Testis (tissue), 2 donors: ENCODE results near the gene MAPKAP1.

Experiments used
- POLR2A ChIP-seq: fragments of 450-650 bp; IDR thresholded peaks from one replicate; pipeline ENCODE4 v1.6.1; 2017; ENCODE audit warnings: antibody characterized with exemption, mild to moderate bottlenecking, moderate library complexity
- TF ChIP-seq, protein P1 (sequence below), 3 experiments: fragments of 450-650 bp in 2 of 3; fragments of 200-600 bp in 1 of 3; sonication (generic) in 1 of 3; IDR thresholded peaks; one replicate each; pipeline ENCODE4 v1.5.1; 2016 to 2019; ENCODE audit warnings: antibody characterized with exemption in 3 of 3, mild to moderate bottlenecking in 2 of 3, moderate library complexity in 1 of 3

DNA sequence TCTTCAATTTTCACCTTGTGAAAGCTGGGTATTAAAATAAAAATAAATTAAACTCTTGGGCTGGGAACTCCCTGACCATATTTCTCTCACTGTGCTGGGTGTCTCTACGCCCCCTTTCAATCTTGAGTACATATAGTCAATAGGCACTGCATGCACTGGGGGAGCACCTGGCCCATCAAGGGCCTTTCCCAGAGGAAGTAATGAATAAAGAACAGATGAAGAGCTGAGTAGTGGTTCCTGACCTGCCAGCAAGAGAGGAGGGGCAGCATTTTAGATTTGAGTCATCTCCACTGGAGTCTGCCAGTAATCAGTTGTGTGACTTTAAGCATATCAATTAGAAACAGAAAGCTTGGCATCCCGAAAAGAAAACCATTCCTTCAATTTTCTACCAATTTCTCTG, 6.2 kb downstream of the MAPKAP1 start:
- TF ChIP-seq, protein P1, sequence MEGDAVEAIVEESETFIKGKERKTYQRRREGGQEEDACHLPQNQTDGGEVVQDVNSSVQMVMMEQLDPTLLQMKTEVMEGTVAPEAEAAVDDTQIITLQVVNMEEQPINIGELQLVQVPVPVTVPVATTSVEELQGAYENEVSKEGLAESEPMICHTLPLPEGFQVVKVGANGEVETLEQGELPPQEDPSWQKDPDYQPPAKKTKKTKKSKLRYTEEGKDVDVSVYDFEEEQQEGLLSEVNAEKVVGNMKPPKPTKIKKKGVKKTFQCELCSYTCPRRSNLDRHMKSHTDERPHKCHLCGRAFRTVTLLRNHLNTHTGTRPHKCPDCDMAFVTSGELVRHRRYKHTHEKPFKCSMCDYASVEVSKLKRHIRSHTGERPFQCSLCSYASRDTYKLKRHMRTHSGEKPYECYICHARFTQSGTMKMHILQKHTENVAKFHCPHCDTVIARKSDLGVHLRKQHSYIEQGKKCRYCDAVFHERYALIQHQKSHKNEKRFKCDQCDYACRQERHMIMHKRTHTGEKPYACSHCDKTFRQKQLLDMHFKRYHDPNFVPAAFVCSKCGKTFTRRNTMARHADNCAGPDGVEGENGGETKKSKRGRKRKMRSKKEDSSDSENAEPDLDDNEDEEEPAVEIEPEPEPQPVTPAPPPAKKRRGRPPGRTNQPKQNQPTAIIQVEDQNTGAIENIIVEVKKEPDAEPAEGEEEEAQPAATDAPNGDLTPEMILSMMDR (IDR thresholded peaks at IDR 0.05) = no peak
- no peak for TF ChIP-seq POLR2A
